RWPE2 (cell line): ENCODE results near the gene PCID2.

ENCODE experiments used
- ATAC-seq: fragments of 200-7000 bp; cut with Tn5 transposase; 3 replicates; pipeline ENCODE4 v1.9.1; 2021; ENCODE audit warnings: low read depth
- DNase-seq: peaks from one replicate; pipeline ENCODE4 v3.0.0-alpha.2; 2020; ENCODE audit warnings: low spot score
- H3K27ac ChIP-seq: fragments of 450-650 bp; 2 replicates; pipeline ENCODE4 v1.5.1; 2017; ENCODE audit warnings: mild to moderate bottlenecking; ENCODE audit not compliant: poor library complexity, severe bottlenecking
- H3K27me3 ChIP-seq: fragments of 250-450 bp; sonication (Bioruptor Pico); 2 replicates; pipeline ENCODE4 v1.5.1; 2021; ENCODE audit warnings: mild to moderate bottlenecking, moderate library complexity; ENCODE audit not compliant: insufficient read depth, poor library complexity, severe bottlenecking
- H3K36me3 ChIP-seq: fragments of 250-450 bp; sonication (Bioruptor Pico); 2 replicates; pipeline ENCODE4 v1.5.1; 2020; ENCODE audit warnings: low read depth, mild to moderate bottlenecking, moderate library complexity
- H3K4me1 ChIP-seq: fragments of 250-450 bp; sonication (Bioruptor Pico); 2 replicates; pipeline ENCODE4 v1.5.1; 2021; ENCODE audit warnings: mild to moderate bottlenecking, moderate library complexity; ENCODE audit not compliant: insufficient read depth, poor library complexity, severe bottlenecking
- H3K4me3 ChIP-seq: fragments of 250-450 bp; sonication (Bioruptor Pico); 2 replicates; pipeline ENCODE4 v1.5.1; 2021; ENCODE audit warnings: mild to moderate bottlenecking, moderate library complexity; ENCODE audit not compliant: severe bottlenecking
- H3K9me3 ChIP-seq: fragments of 250-450 bp; sonication (Bioruptor Pico); 2 replicates; pipeline ENCODE4 v1.5.1; 2021; ENCODE audit warnings: mild to moderate bottlenecking, moderate library complexity; ENCODE audit not compliant: severe bottlenecking
- TF ChIP-seq, protein P1 (sequence below): fragments of 450-650 bp; IDR thresholded peaks from one replicate; pipeline ENCODE4 v1.5.1; 2017; ENCODE audit warnings: mild to moderate bottlenecking, moderate library complexity; ENCODE audit not compliant: poor library complexity, severe bottlenecking

The PCID2 gene

DNA sequence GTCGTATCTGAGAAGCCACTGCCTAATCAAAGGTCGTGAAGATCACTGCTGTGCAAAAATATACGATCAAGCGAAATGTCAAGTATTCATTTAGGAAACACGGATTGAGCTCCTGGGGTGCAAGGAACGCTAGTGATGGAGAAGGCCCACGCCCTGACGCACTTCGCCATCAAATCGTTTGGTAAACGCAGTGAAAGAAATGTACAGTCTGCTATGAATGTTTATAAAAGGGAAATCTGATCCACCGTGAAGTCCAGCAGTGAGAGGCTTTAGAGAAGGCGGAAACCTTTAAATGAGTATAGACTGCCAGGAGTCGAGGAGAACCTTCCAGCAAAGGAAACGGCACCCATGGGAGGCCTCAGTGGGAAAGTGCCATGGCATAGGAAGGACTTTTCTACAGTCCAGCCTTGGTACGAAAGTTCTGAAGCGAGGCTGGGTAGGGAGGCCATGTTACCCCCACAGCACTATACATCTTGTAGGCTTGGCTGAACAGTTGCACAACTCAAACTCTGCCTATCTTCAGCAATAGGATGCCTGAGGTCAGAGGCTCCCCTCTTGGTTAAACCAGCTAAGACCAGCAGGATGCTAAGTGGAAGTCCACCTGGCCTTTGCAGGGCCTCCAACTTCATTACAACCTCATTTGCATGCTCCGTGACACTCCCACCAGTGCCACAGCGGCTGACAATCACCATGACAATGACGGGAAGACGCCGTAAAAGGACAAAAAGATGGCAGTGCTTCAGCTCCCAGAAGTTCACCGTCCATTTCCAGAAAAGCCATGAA is 20.4 kb downstream of the PCID2 start:
- Histone ChIP-seq H3K4me3 (no peak overlapping the region), H3K27me3 (no peaks in the 10 kb centered on the region), H3K27ac (peak overlapping the region; percentile 78), H3K36me3 (peaks cover 89% of the 10 kb centered on the region), H3K4me1 (peaks cover 20% of the 10 kb centered on the region), H3K9me3 (no peaks in the 10 kb centered on the region)
- TF ChIP-seq, protein P1, sequence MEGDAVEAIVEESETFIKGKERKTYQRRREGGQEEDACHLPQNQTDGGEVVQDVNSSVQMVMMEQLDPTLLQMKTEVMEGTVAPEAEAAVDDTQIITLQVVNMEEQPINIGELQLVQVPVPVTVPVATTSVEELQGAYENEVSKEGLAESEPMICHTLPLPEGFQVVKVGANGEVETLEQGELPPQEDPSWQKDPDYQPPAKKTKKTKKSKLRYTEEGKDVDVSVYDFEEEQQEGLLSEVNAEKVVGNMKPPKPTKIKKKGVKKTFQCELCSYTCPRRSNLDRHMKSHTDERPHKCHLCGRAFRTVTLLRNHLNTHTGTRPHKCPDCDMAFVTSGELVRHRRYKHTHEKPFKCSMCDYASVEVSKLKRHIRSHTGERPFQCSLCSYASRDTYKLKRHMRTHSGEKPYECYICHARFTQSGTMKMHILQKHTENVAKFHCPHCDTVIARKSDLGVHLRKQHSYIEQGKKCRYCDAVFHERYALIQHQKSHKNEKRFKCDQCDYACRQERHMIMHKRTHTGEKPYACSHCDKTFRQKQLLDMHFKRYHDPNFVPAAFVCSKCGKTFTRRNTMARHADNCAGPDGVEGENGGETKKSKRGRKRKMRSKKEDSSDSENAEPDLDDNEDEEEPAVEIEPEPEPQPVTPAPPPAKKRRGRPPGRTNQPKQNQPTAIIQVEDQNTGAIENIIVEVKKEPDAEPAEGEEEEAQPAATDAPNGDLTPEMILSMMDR: no peak
- no peak for DNase-seq
- no peak for ATAC-seq

- DNase-seq (peak; percentile 98), ATAC-seq (peak; percentile 100)
- Histone ChIP-seq H3K9me3 (no peaks in the 10 kb centered on the region), H3K27ac (peak overlapping the region; percentile 78), H3K4me1 (peaks cover 16% of the 10 kb centered on the region), H3K36me3 (peaks cover 89% of the 10 kb centered on the region), H3K4me3 (no peak overlapping the region), H3K27me3 (no peaks in the 10 kb centered on the region)
- TF ChIP-seq, protein P1: peak; percentile 8
Measured at GRCh38 chr13:113187263-113187669, 21.2 kb downstream of the PCID2 start.

GRCh38 chr13:113186061-113186900 is 22.2 kb downstream of the PCID2 start:
- Histone ChIP-seq H3K9me3 (no peaks in the 10 kb centered on the region), H3K4me3 (no peak overlapping the region), H3K36me3 (peaks cover 89% of the 10 kb centered on the region), H3K4me1 (peaks cover 16% of the 10 kb centered on the region), H3K27me3 (no peaks in the 10 kb centered on the region), H3K27ac (peak overlapping the region; percentile 78)
- ATAC-seq (no peak), DNase-seq (no peak)
- TF ChIP-seq, protein P1: no peak

GRCh38 chr13:113184568-113185440 is 23.7 kb downstream of the PCID2 start:
- no peak overlapping the region for H3K4me3 ChIP-seq
- no peaks in the 10 kb centered on the region for H3K27me3 ChIP-seq
- H3K36me3 ChIP-seq: peaks cover 93% of the 10 kb centered on the region
- DNase-seq (no peak), ATAC-seq (no peak)
- TF ChIP-seq, protein P1: no peak
- peaks cover 16% of the 10 kb centered on the region for H3K4me1 ChIP-seq
- no peak overlapping the region for H3K27ac ChIP-seq
- no peaks in the 10 kb centered on the region for H3K9me3 ChIP-seq
